ENCODE results near the gene RAB35.

- no peak for TF ChIP-seq YY1 (IDR thresholded peaks at IDR 0.05; ENCODE audit: insufficient read depth, insufficient read length)
- TF ChIP-seq SUZ12 (IDR thresholded peaks at IDR 0.05; ENCODE audit: extremely low read depth, insufficient read depth, insufficient read length), result no peak
- no peak for TF ChIP-seq ZNF274 (IDR thresholded peaks at IDR 0.05; ENCODE audit: low read depth, low read length)
These were observed 50.2 kb downstream of the RAB35 start for GRCh38 chr12:120066341-120066740.
